ENCODE data around the gene RAPGEF2.

Gene RAPGEF2

DNA sequence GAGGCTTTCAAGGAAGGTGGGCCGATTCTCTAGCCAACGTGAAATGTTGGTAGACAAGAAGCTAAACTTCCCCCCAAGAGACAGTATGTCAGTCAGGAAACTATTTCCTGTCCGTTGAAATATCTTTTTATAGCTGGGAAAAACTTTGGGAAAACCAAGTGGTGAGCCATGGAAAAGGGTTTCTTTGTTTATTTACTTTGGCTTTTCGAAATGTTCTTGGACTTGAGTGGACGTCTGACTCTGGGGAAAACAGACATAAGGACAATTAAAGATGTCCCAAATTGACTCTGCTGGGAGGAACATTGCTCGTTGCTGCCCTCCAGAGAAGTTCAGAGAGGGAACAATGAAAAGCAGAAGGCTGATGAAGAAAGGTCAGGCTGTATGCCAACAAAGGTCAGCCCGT, 295.4 kb downstream of the RAPGEF2 start:
- H3K4me3 ChIP-seq (ENCODE audit: low read depth, low read length): no peak overlapping the region
- TF ChIP-seq, protein P1, sequence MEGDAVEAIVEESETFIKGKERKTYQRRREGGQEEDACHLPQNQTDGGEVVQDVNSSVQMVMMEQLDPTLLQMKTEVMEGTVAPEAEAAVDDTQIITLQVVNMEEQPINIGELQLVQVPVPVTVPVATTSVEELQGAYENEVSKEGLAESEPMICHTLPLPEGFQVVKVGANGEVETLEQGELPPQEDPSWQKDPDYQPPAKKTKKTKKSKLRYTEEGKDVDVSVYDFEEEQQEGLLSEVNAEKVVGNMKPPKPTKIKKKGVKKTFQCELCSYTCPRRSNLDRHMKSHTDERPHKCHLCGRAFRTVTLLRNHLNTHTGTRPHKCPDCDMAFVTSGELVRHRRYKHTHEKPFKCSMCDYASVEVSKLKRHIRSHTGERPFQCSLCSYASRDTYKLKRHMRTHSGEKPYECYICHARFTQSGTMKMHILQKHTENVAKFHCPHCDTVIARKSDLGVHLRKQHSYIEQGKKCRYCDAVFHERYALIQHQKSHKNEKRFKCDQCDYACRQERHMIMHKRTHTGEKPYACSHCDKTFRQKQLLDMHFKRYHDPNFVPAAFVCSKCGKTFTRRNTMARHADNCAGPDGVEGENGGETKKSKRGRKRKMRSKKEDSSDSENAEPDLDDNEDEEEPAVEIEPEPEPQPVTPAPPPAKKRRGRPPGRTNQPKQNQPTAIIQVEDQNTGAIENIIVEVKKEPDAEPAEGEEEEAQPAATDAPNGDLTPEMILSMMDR (IDR thresholded peaks at IDR 0.05; ENCODE audit: borderline replicate concordance, insufficient read depth, low read depth, low read length): no peak

- H3K4me3 ChIP-seq (ENCODE audit: low read depth, low read length): no peak overlapping the region
- TF ChIP-seq, protein P1 (IDR thresholded peaks at IDR 0.05; ENCODE audit: borderline replicate concordance, insufficient read depth, low read depth, low read length): no peak
These were observed 297.8 kb downstream of the RAPGEF2 start for GRCh38 chr4:159400558-159401225.

- no peak overlapping the region for H3K4me3 ChIP-seq (ENCODE audit: low read depth, low read length)
- TF ChIP-seq, protein P1 (IDR thresholded peaks at IDR 0.05; ENCODE audit: borderline replicate concordance, insufficient read depth, low read depth, low read length): no peak
These were observed 298.4 kb downstream of the RAPGEF2 start for GRCh38 chr4:159401226-159401712.

GRCh38 chr4:159401791-159402380, 299.0 kb downstream of the RAPGEF2 start:
- TF ChIP-seq, protein P1 (IDR thresholded peaks at IDR 0.05; ENCODE audit: borderline replicate concordance, insufficient read depth, low read depth, low read length): no peak
- no peak overlapping the region for H3K4me3 ChIP-seq (ENCODE audit: low read depth, low read length)
